ENCODE results near the gene NXF2B.
"Not testable (repeated sequence)": the region's sequence is repeated elsewhere in the genome, so short reads cannot be mapped to it uniquely, and the experiment has no call there.

NXF2B gene

GRCh38 chrX:102439908-102440307 lies at the start of gene NXF2B:
Gene NXF2B (minus strand): TSS chrX:102440008. CDS start chrX:102380036, 59,972 bp downstream.
- H3K4me3 ChIP-seq; H3K27ac ChIP-seq; H3K9me3 ChIP-seq; H3K36me3 ChIP-seq; H3K4me1 ChIP-seq; DNase-seq; H3K27me3 ChIP-seq; intact Hi-C loops (cut with DNase I; ENCODE audit: low total_unique reads): not testable (repeated sequence)

GRCh38 chrX:102478765-102479164 lies 39.0 kb upstream of the NXF2B start:
- H3K4me3 ChIP-seq; H3K27ac ChIP-seq; H3K9me3 ChIP-seq; H3K4me1 ChIP-seq; DNase-seq; H3K27me3 ChIP-seq; intact Hi-C loops (cut with DNase I; ENCODE audit: low total_unique reads); H3K36me3 ChIP-seq: not testable (repeated sequence)

GRCh38 chrX:102471762-102472220 lies 32.0 kb upstream of the NXF2B start, which contains the start of gene TCP11X2:
Gene TCP11X2 (minus strand): TSS chrX:102471812.
- intact Hi-C loops (cut with DNase I; ENCODE audit: low total_unique reads); H3K4me3 ChIP-seq; H3K9me3 ChIP-seq; H3K27ac ChIP-seq; H3K27me3 ChIP-seq; H3K4me1 ChIP-seq; DNase-seq; H3K36me3 ChIP-seq: not testable (repeated sequence)

- H3K9me3 ChIP-seq; H3K27me3 ChIP-seq; H3K27ac ChIP-seq; DNase-seq; H3K36me3 ChIP-seq; H3K4me3 ChIP-seq; H3K4me1 ChIP-seq; intact Hi-C loops (cut with DNase I; ENCODE audit: low total_unique reads): not testable (repeated sequence)
These were observed 30.4 kb upstream of the NXF2B start for GRCh38 chrX:102470215-102470614.

- H3K4me1 ChIP-seq; H3K27ac ChIP-seq; H3K9me3 ChIP-seq; H3K4me3 ChIP-seq; DNase-seq; intact Hi-C loops (cut with DNase I; ENCODE audit: low total_unique reads); H3K36me3 ChIP-seq; H3K27me3 ChIP-seq: not testable (repeated sequence)
These were observed 18.8 kb upstream of the NXF2B start for GRCh38 chrX:102458615-102459014.

- not testable (repeated sequence) for H3K27ac ChIP-seq
These were observed 25.3 kb downstream of the NXF2B start for GRCh38 chrX:102414493-102414892.

GRCh38 chrX:102345916-102346315 lies 93.9 kb downstream of the NXF2B start:
- Histone ChIP-seq H3K27me3 (no peaks in the 10 kb centered on the region), H3K9me3 (peaks cover 0 to 7% (median 5%) of the 10 kb centered on the region in 3 donors), H3K4me1 (no peaks in the 10 kb centered on the region), H3K36me3 (no peaks in the 10 kb centered on the region), H3K27ac (no peak overlapping the region), H3K4me3 (no peak overlapping the region)
- peak; percentile 67 to 75 for DNase-seq
- intact Hi-C loops (cut with DNase I; ENCODE audit: low total_unique reads) = no loop called here
- peak; percentile 49 to 58 for TF ChIP-seq CTCF (IDR thresholded peaks at IDR 0.05)

More at GRCh38 chrX:102414493-102414892, 25.3 kb downstream of the NXF2B start:
- H3K4me1 ChIP-seq; H3K27me3 ChIP-seq; H3K9me3 ChIP-seq; H3K36me3 ChIP-seq; H3K4me3 ChIP-seq; DNase-seq; intact Hi-C loops (cut with DNase I; ENCODE audit: low total_unique reads): not testable (repeated sequence)

GRCh38 chrX:102341867-102342266 lies 97.9 kb downstream of the NXF2B start:
- intact Hi-C loops (cut with DNase I; ENCODE audit: low total_unique reads) = no loop called here
- Histone ChIP-seq H3K36me3 (no peaks in the 10 kb centered on the region), H3K4me3 (no peak overlapping the region), H3K9me3 (no peaks in the 10 kb centered on the region), H3K4me1 (no peaks in the 10 kb centered on the region), H3K27ac (no peak overlapping the region), H3K27me3 (no peaks in the 10 kb centered on the region)
- TF ChIP-seq CTCF (IDR thresholded peaks at IDR 0.05) = peak in 1 of 2 experiments; percentile 14
- DNase-seq = no peak
